GM12878 (cell line): ENCODE measurements around the gene GNA14.

Experiments
- CREM ChIP-seq: IDR thresholded peaks from 2 replicates; pipeline ENCODE4 v1.6.1; 2014; ENCODE audit warnings: antibody characterized with exemption, low read depth
- JUNB ChIP-seq: IDR thresholded peaks from 2 replicates; pipeline ENCODE4 v1.6.1; 2016; ENCODE audit warnings: antibody characterized with exemption, mild to moderate bottlenecking
- JUND ChIP-seq: IDR thresholded peaks from 2 replicates; pipeline ENCODE4 v1.6.1; 2012; ENCODE audit warnings: low read depth, mild to moderate bottlenecking, low read length, improper control_type of control experiment, moderate library complexity
- MEF2A ChIP-seq: IDR thresholded peaks from 2 replicates; pipeline ENCODE4 v1.6.1; 2011; ENCODE audit warnings: low read depth, mild to moderate bottlenecking, low read length, moderate library complexity; ENCODE audit not compliant: insufficient read depth
- NR2C2 ChIP-seq: IDR thresholded peaks from 2 replicates; pipeline ENCODE4 v1.6.1; 2011; ENCODE audit warnings: borderline replicate concordance, low read depth; ENCODE audit not compliant: control insufficient read depth, insufficient read length
- RFX5 ChIP-seq: IDR thresholded peaks from 2 replicates; pipeline ENCODE4 v1.6.1; 2011; ENCODE audit warnings: low read depth, low read length, improper control_type of control experiment
- TCF7 ChIP-seq: IDR thresholded peaks from 2 replicates; pipeline ENCODE4 v1.6.1; 2014; ENCODE audit warnings: antibody characterized with exemption, borderline replicate concordance
- ZZZ3 ChIP-seq: IDR thresholded peaks from 2 replicates; pipeline ENCODE4 v1.6.1; 2011; ENCODE audit warnings: low read depth; ENCODE audit not compliant: control insufficient read depth, insufficient read length
- TF ChIP-seq, protein P1 (sequence below): fragments of 450-650 bp; IDR thresholded peaks from 2 replicates; pipeline ENCODE4 v1.6.1; 2017; ENCODE audit warnings: mild to moderate bottlenecking
- TF ChIP-seq, protein P2 (sequence below): IDR thresholded peaks from 2 replicates; pipeline ENCODE4 v1.6.1; 2012; ENCODE audit warnings: low read depth, low read length, improper control_type of control experiment

DNA sequence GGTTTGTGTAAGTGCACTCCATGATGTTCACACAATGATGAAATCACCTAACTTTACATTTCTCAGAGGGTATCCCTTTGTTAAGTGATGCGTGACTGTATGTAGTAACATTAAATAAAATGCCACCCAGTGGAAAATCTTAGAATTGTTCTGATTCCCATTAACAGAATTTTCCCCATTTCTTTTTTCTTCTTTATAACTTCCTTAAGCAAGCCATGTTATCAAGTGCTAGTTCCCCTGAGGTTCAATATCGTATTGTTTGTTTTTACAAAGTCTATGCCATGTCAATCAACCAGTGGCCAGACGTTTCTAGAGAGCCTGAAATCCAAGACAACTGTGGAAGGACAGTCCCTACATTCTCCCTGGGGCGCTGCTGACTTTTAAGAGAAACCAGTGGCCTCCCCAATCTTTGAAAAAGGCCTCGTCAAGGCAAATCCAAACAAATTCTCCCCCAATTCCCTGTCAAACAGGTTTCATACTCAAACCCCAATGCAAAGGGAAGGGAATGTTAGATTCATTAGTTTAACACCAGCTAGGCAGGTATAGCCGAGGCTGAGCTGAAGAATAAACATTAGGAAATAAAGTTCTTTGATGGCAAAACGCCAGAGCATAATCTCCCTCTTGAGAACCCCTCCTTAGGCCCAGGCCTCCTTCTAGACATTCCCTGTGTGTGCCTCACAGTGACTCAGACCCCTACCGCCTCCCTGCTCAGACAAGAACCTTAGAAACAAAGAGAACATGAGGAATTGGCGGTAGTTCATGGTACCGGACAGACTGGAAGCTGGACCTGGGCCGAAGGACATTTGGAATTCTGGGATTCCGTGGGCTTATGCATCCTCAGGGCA is 198.7 kb downstream of the GNA14 start:
- TF ChIP-seq JUNB = no peak
- TF ChIP-seq ZZZ3 = no peak
- no peak for TF ChIP-seq NR2C2
- TF ChIP-seq CREM = no peak
- TF ChIP-seq TCF7 = no peak
- TF ChIP-seq RFX5 = no peak
- no peak for TF ChIP-seq MEF2A
- TF ChIP-seq JUND = no peak
- TF ChIP-seq, protein P1, sequence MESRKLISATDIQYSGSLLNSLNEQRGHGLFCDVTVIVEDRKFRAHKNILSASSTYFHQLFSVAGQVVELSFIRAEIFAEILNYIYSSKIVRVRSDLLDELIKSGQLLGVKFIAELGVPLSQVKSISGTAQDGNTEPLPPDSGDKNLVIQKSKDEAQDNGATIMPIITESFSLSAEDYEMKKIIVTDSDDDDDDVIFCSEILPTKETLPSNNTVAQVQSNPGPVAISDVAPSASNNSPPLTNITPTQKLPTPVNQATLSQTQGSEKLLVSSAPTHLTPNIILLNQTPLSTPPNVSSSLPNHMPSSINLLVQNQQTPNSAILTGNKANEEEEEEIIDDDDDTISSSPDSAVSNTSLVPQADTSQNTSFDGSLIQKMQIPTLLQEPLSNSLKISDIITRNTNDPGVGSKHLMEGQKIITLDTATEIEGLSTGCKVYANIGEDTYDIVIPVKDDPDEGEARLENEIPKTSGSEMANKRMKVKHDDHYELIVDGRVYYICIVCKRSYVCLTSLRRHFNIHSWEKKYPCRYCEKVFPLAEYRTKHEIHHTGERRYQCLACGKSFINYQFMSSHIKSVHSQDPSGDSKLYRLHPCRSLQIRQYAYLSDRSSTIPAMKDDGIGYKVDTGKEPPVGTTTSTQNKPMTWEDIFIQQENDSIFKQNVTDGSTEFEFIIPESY = no peak
- TF ChIP-seq, protein P2, sequence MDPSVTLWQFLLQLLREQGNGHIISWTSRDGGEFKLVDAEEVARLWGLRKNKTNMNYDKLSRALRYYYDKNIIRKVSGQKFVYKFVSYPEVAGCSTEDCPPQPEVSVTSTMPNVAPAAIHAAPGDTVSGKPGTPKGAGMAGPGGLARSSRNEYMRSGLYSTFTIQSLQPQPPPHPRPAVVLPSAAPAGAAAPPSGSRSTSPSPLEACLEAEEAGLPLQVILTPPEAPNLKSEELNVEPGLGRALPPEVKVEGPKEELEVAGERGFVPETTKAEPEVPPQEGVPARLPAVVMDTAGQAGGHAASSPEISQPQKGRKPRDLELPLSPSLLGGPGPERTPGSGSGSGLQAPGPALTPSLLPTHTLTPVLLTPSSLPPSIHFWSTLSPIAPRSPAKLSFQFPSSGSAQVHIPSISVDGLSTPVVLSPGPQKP = no peak
